Heart right ventricle (tissue), 16 donors: ENCODE measurements around the gene DCAF7. TPM values are rescaled to one million over a fixed set of nuclear protein-coding genes. Genes with fewer than 3 reads are reported as not detected.

Experiments used
- ATAC-seq, 8 donors: fragments of 200-7000 bp; cut with Tn5 transposase; one replicate each; pipeline ENCODE4 v1.9.1; 2020; ENCODE audit warnings: mild to moderate bottlenecking in 8 of 8, moderate library complexity in 8 of 8, moderate number of reproducible peaks in 1 of 8
- DNase-seq, 2 donors: peaks; one replicate each; pipeline ENCODE4 v3.0.0-alpha.2; 2020
- H3K27ac ChIP-seq, 10 donors: fragments of 200-600 bp; sonication (generic) in 2 of 10; one replicate each; pipeline versions ENCODE4 v1.5.0 to v1.8.0; 2020 to 2022; ENCODE audit warnings: mild to moderate bottlenecking in 3 of 10
- H3K27me3 ChIP-seq, 7 donors: fragments of 200-600 bp; one replicate each; pipeline ENCODE4 v1.8.0; 2021 to 2022; ENCODE audit warnings: mild to moderate bottlenecking in 2 of 7
- H3K36me3 ChIP-seq, 9 donors: fragments of 200-600 bp; sonication (generic) in 1 of 9; one replicate each; pipeline versions ENCODE4 v1.5.0 to v1.8.0; 2020 to 2022; ENCODE audit warnings: mild to moderate bottlenecking in 2 of 9
- H3K4me1 ChIP-seq, 9 donors: fragments of 200-600 bp; sonication (generic) in 1 of 9; one replicate each; pipeline versions ENCODE4 v1.5.0 to v1.8.0; 2020 to 2022; ENCODE audit warnings: mild to moderate bottlenecking in 4 of 9
- H3K4me3 ChIP-seq, 10 donors: fragments of 200-600 bp; sonication (generic) in 2 of 10; one replicate each; pipeline versions ENCODE4 v1.5.0 to v1.8.0; 2020 to 2022; ENCODE audit warnings: mild to moderate bottlenecking in 7 of 10, moderate library complexity in 2 of 10
- H3K9me3 ChIP-seq, 11 donors: fragments of 200-600 bp in 10 of 11; sonication (generic) in 2 of 11; one replicate each; pipeline versions ENCODE4 v1.5.0 to v1.8.0; 2013 to 2022; ENCODE audit warnings: mild to moderate bottlenecking in 2 of 11, control low read depth in 1 of 11, moderate library complexity in 1 of 11
- CTCF ChIP-seq, 9 donors: fragments of 200-600 bp; sonication (generic) in 2 of 9; IDR thresholded peaks; one replicate each; pipeline versions ENCODE4 v1.5.0 to v1.8.0; 2021 to 2022; ENCODE audit warnings: antibody characterized with exemption in 9 of 9, mild to moderate bottlenecking in 5 of 9, moderate library complexity in 1 of 9
- WGBS, 2 donors: extraction: QIAGEN DNeasy Blood & Tissue Kit; methylation state at CpG; one replicate each; pipeline ENCODE4 v1.1.7; 2013; ENCODE audit warnings: inconsistent platforms in 1 of 2; 5-methylcytosine and 5-hydroxymethylcytosine counted together
- intact Hi-C, 10 donors: fragments of 100-400 bp; cut with DNase I; formaldehyde crosslinking; loops; one replicate each; pipeline versions ENCODE4 v1.11.1 to v1.14.2; 2022
- polyA plus RNA-seq, 2 donors: library from polyadenylated mRNA; stranded (reverse); fragments of 200-250 nt; gene quantifications; one replicate each; pipeline ENCODE4 v1.2.3, GENCODE V29; 2013
- total RNA-seq, 10 donors: library from RNA; stranded (reverse); fragmentation: NEBNext Ultra II Directional in 3 of 10; extraction: Animal tissue kit (Norgen Biotek cat#: 25700) in 3 of 10; gene quantifications; one replicate each; pipeline versions ENCODE4 v1.2.1 to v1.2.4, GENCODE V29; 2021 to 2023
- donor health status: Arrhythmogenic right ventricular cardiomyopathy.
- donor health status: ischemic (EF 13 %, LVEDD 7.1; RV severe dilation, severe dysfunction).
- donor health status: healthy with polysubstance abuse.
- donor health status: DM: no; HTN: yes; CAD: no.
- donor health status: DM: no; HTN: no; CAD: no.
- donor health status: ischemic (EF 25% LVEDD 6.9; RV normal size, moderate dysfunction).
- donor health status: ischemic (EF 25% LVEDD 5.7; RV mildly dilated, moderate dysfunction).
- donor health status: healthy.
- donor health status: DM: yes; HTN: yes; CAD: no.
- donor health status: Ischemic cardiomyopathy.
- donor health status: ischemic (EF 35%, LVEDD 5.7; RV mildly dilated, moderate dysfunction).
- donor health status: nonischemic (EF 11% LVEDD 7.7; RV severe dilation, severe dysfunction).
- donor health status: DM: yes; HTN: yes; CAD: no.
- donor health status: PGD.
- donor health status: ischemic (EF 29% LVEDD 5.4; RV normal size, mild dysfunction).
- donor health status: nonischemic (EF 23%, LVEDD 6.1; RV moderate dilation, normal function).

DCAF7 gene
- total and polyA plus RNA-seq, 12 donors = 10.2 to 60.7 (median 41.7) TPM

- no peaks in the 10 kb centered on the region for H3K27me3 ChIP-seq
- no peak overlapping the region for H3K27ac ChIP-seq
- intact Hi-C loops = no loop called here
- ATAC-seq = peak in 1 of 8 donors; percentile 33
- no peaks in the 10 kb centered on the region for H3K9me3 ChIP-seq
- no peak for TF ChIP-seq CTCF (IDR thresholded peaks at IDR 0.05)
- H3K36me3 ChIP-seq = peaks cover 0 to 8% (median 0%) of the 10 kb centered on the region in 9 donors
- 86 to 90% methylated on average over 1 of the region's 1 CpG for WGBS, 2 donors
- no peak overlapping the region for H3K4me3 ChIP-seq
- no peak for DNase-seq
- H3K4me1 ChIP-seq = peaks cover 0 to 14% (median 5%) of the 10 kb centered on the region in 9 donors
These were observed 21.5 kb downstream of the DCAF7 start for GRCh38 chr17:63571632-63572310.

- Histone ChIP-seq H3K27ac (no peak overlapping the region), H3K4me3 (no peak overlapping the region), H3K36me3 (peaks cover 0 to 12% (median 0%) of the 10 kb centered on the region in 9 donors), H3K9me3 (no peaks in the 10 kb centered on the region), H3K4me1 (peaks cover 0 to 16% (median 5%) of the 10 kb centered on the region in 9 donors), H3K27me3 (no peaks in the 10 kb centered on the region)
- ATAC-seq = no peak
- WGBS, 2 donors = 86 to 90% methylated on average over 5 of the region's 5 CpGs
- no peak for DNase-seq
- intact Hi-C loops = no loop called here
- TF ChIP-seq CTCF (IDR thresholded peaks at IDR 0.05) = peak in 5 of 9 donors; percentile 13 to 31 (median 23)
These were observed 23.4 kb downstream of the DCAF7 start for GRCh38 chr17:63573634-63574033.

- Histone ChIP-seq H3K4me1 (peaks cover 0 to 33% (median 0%) of the 10 kb centered on the region in 9 donors), H3K4me3 (no peak overlapping the region), H3K27me3 (no peaks in the 10 kb centered on the region), H3K36me3 (peaks cover 0 to 51% (median 32%) of the 10 kb centered on the region in 9 donors), H3K9me3 (no peaks in the 10 kb centered on the region), H3K27ac (no peak overlapping the region)
- intact Hi-C loops = no loop called here
- ATAC-seq = no peak
- WGBS, 2 donors = 77 to 81% methylated on average over 7 of the region's 7 CpGs
- no peak for DNase-seq
- TF ChIP-seq CTCF (IDR thresholded peaks at IDR 0.05) = no peak
These were observed 27.9 kb downstream of the DCAF7 start for GRCh38 chr17:63578027-63578768.

- peaks cover 0 to 33% (median 0%) of the 10 kb centered on the region in 9 donors for H3K4me1 ChIP-seq
- intact Hi-C loops = no loop called here
- 72 to 77% methylated on average over 5 of the region's 5 CpGs for WGBS, 2 donors
- H3K36me3 ChIP-seq = peaks cover 0 to 56% (median 35%) of the 10 kb centered on the region in 9 donors
- H3K27ac ChIP-seq = no peak overlapping the region
- H3K27me3 ChIP-seq = no peaks in the 10 kb centered on the region
- no peak overlapping the region for H3K4me3 ChIP-seq
- H3K9me3 ChIP-seq = no peaks in the 10 kb centered on the region
- DNase-seq (no peak), ATAC-seq (no peak)
- TF ChIP-seq CTCF (IDR thresholded peaks at IDR 0.05) = no peak
These were observed 28.5 kb downstream of the DCAF7 start for GRCh38 chr17:63578769-63579111.
